HepG2 (cell line): ENCODE data around the gene CCND1. TPM values are rescaled to one million over a fixed set of nuclear protein-coding genes. Genes with fewer than 3 reads are reported as not detected.

Experiments
- CEBPG ChIP-seq: IDR thresholded peaks from 2 replicates; pipeline ENCODE4 v1.6.1; 2016
- FOXM1 ChIP-seq: sonication (generic); formaldehyde crosslinking; IDR thresholded peaks from 2 replicates; pipeline ENCODE4 v1.5.0; 2020; ENCODE audit warnings: missing genetic modification reagents
- HDAC1 ChIP-seq: sonication (generic); formaldehyde crosslinking; IDR thresholded peaks from 2 replicates; pipeline ENCODE4 v1.5.1; 2020; ENCODE audit warnings: mild to moderate bottlenecking, missing genetic modification reagents
- NCOA5 ChIP-seq: sonication (generic); formaldehyde crosslinking; IDR thresholded peaks from 2 replicates; pipeline ENCODE4 v1.4.0; 2020; ENCODE audit warnings: missing genetic modification reagents
- RBM39 ChIP-seq: fragments of 200-400 bp; formaldehyde crosslinking; IDR thresholded peaks from one replicate; pipeline ENCODE4 v1.6.1; 2018; ENCODE audit warnings: antibody characterized with exemption, mild to moderate bottlenecking, low read depth, low read length; ENCODE audit not compliant: poor library complexity, severe bottlenecking
- RNF2 ChIP-seq: fragments of 450-650 bp; conservative IDR thresholded peaks from 2 replicates; pipeline ENCODE4 v1.6.1; 2016; ENCODE audit warnings: low read depth
- SAP130 ChIP-seq: IDR thresholded peaks from 2 replicates; pipeline ENCODE4 v1.6.1; 2016; ENCODE audit warnings: low read depth
- SSRP1 ChIP-seq: IDR thresholded peaks from 2 replicates; pipeline ENCODE4 v1.6.1; 2016; ENCODE audit warnings: control low read depth
- TOE1 ChIP-seq: sonication (generic); formaldehyde crosslinking; IDR thresholded peaks from 2 replicates; pipeline ENCODE4 v1.4.0; 2020; ENCODE audit warnings: mild to moderate bottlenecking, missing genetic modification reagents
- U2AF2 ChIP-seq: fragments of 200-400 bp; formaldehyde crosslinking; IDR thresholded peaks from 2 replicates; pipeline ENCODE4 v1.6.1; 2017; ENCODE audit warnings: low read depth, mild to moderate bottlenecking, low read length
- XBP1 ChIP-seq: sonication (generic); formaldehyde crosslinking; IDR thresholded peaks from 2 replicates; pipeline ENCODE4 v1.5.0; 2020; ENCODE audit warnings: missing genetic modification reagents
- ZBTB7B ChIP-seq: sonication (generic); formaldehyde crosslinking; IDR thresholded peaks from 2 replicates; pipeline ENCODE4 v1.4.0; 2020; ENCODE audit warnings: missing genetic modification reagents
- ZC3H13 ChIP-seq: sonication (generic); formaldehyde crosslinking; IDR thresholded peaks from 2 replicates; pipeline ENCODE4 v1.8.1; 2023; ENCODE audit warnings: mild to moderate bottlenecking, missing genetic modification reagents, moderate library complexity
- ZEB1 ChIP-seq: IDR thresholded peaks from 2 replicates; pipeline ENCODE4 v1.6.1; 2012; ENCODE audit warnings: mild to moderate bottlenecking, low read depth, inconsistent platforms; ENCODE audit not compliant: insufficient replicate concordance
- ZFYVE20 ChIP-seq: sonication (generic); formaldehyde crosslinking; IDR thresholded peaks from 2 replicates; pipeline ENCODE4 v1.8.0; 2023; ENCODE audit warnings: low read depth, mild to moderate bottlenecking, moderate library complexity, missing genetic modification reagents, borderline replicate concordance
- ZNF121 ChIP-seq: sonication (generic); formaldehyde crosslinking; IDR thresholded peaks from 2 replicates; pipeline ENCODE4 v1.5.0; 2020; ENCODE audit warnings: mild to moderate bottlenecking, missing genetic modification reagents
- ZNF205 ChIP-seq: IDR thresholded peaks from 2 replicates; pipeline ENCODE4 v1.6.1; 2018; ENCODE audit warnings: missing biosample characterization, missing genetic modification reagents
- ZNF234 ChIP-seq: sonication (generic); formaldehyde crosslinking; conservative IDR thresholded peaks from 2 replicates; pipeline ENCODE4 v1.5.1; 2020; ENCODE audit warnings: mild to moderate bottlenecking, missing genetic modification reagents
- ZNF3 ChIP-seq: IDR thresholded peaks from 2 replicates; pipeline ENCODE4 v1.7.0; 2017; ENCODE audit warnings: inconsistent platforms
- ZNF329 ChIP-seq: sonication (generic); formaldehyde crosslinking; IDR thresholded peaks from 2 replicates; pipeline ENCODE4 v1.9.0; 2021; ENCODE audit warnings: low read depth, mild to moderate bottlenecking, missing genetic modification reagents
- ZNF660 ChIP-seq: sonication (generic); formaldehyde crosslinking; IDR thresholded peaks from 2 replicates; pipeline ENCODE4 v1.5.1; 2020; ENCODE audit warnings: mild to moderate bottlenecking, low read depth, missing genetic modification reagents, borderline replicate concordance
- ZNF772 ChIP-seq: sonication (generic); formaldehyde crosslinking; IDR thresholded peaks from 2 replicates; pipeline ENCODE4 v1.5.0; 2020; ENCODE audit warnings: mild to moderate bottlenecking, missing genetic modification reagents
- polyA plus RNA-seq, 8 experiments: library from polyadenylated mRNA; depleted of rRNA in 3 of 8; stranded (reverse) in 7 of 8; unstranded in 1 of 8; fragments of >200 nt; fragmentation: Illumina TruSeq in 4 of 8; extraction: Trizol in 4 of 8; gene quantifications; 2 replicates each; pipeline versions ENCODE4 v1.2.1 to v1.2.3, GENCODE V29; 2011 to 2016; ENCODE audit warnings: low read depth in 4 of 8, missing spikeins in 1 of 8, mixed read lengths in 1 of 8; ENCODE audit not compliant: insufficient read depth in 1 of 8
- total RNA-seq, 5 experiments: library from RNA; depleted of rRNA; stranded (reverse); fragments of >200 nt; fragmentation: Illumina TruSeq; extraction: Trizol; gene quantifications; 2 replicates each; pipeline ENCODE4 v1.2.3, GENCODE V29; 2016; ENCODE audit warnings: low read depth in 1 of 5
- TF ChIP-seq, protein P1 (sequence below): sonication (generic); formaldehyde crosslinking; IDR thresholded peaks from 2 replicates; pipeline ENCODE4 v1.5.0; 2020; ENCODE audit warnings: missing genetic modification reagents
- TF ChIP-seq, protein P2 (sequence below): sonication (generic); formaldehyde crosslinking; IDR thresholded peaks from 2 replicates; pipeline ENCODE4 v1.8.0; 2023; ENCODE audit warnings: mild to moderate bottlenecking, missing genetic modification reagents
- TF ChIP-seq, protein P3 (sequence below): sonication (generic); formaldehyde crosslinking; IDR thresholded peaks from 2 replicates; pipeline ENCODE4 v1.4.0; 2020; ENCODE audit warnings: missing genetic modification reagents
- TF ChIP-seq, protein P4 (sequence below): sonication (generic); formaldehyde crosslinking; IDR thresholded peaks from 2 replicates; pipeline ENCODE4 v1.4.0; 2020; ENCODE audit warnings: mild to moderate bottlenecking, missing genetic modification reagents, borderline replicate concordance

The CCND1 gene
- total and polyA plus RNA-seq, 2 of the 13 experiments (the other 11 are each of a cell fraction or from before 2014, with no cell fraction given): 107 to 136 TPM

DNA sequence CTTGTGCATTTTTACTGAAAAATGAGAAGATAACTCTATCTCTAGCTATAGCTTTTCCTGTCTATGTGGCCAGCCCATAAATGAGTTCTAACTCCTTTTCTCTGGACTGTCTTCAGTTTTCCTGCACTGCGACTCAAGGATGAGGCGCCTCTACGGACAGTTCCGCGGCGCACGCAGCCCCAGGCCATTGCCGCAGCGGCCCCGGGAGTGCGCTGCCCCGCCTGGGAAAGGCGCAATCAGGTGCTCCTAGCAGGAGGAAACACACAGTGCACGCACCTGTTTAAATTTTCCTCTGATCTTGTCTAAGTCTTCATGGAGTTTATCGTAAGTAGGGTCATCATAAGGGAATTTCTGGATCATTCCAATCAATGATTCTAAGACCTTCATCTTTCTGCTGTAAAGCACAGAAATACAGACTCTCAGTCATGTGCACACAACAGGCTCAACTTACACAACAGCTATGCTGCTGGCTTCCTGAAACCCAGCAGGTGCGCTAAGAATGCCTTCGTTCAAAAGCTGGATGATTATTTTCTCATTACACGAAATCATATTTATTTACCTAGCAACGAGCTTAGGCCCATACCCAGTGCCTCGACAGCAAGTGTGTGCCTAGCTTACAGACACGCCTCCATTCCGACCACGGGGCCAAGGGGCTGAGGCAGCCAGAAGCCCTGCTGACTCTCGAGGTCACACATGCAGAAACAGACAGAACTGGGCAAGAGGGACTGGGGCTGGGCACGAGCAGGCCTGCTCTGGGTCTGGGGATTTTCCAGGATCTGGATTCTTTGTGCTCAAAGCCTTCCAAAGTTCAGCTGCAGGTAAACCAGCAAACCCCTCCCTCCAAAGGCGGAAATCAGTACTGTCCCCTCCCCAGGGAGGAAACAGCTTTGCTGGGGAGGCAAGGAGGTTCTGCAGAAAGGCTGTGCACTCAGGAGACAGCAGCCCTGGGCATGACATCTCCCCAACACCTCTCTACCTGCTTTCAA, 27.0 kb downstream of the CCND1 start (continued):
- TF ChIP-seq ZNF329 (CRISPR knock-in tag): peak; percentile 49; the same call in 1 of the 2 replicates
- no peak for TF ChIP-seq SSRP1 (CRISPR knock-in tag)
- TF ChIP-seq ZBTB7B (CRISPR knock-in tag): peak; percentile 79
- TF ChIP-seq, protein P1, sequence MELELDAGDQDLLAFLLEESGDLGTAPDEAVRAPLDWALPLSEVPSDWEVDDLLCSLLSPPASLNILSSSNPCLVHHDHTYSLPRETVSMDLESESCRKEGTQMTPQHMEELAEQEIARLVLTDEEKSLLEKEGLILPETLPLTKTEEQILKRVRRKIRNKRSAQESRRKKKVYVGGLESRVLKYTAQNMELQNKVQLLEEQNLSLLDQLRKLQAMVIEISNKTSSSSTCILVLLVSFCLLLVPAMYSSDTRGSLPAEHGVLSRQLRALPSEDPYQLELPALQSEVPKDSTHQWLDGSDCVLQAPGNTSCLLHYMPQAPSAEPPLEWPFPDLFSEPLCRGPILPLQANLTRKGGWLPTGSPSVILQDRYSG (CRISPR knock-in tag): 0 out of 2 replicates have a peak, but pooled peaks have one; percentile 75
- TF ChIP-seq SAP130 (CRISPR knock-in tag): peak; percentile 90
- TF ChIP-seq, protein P2, sequence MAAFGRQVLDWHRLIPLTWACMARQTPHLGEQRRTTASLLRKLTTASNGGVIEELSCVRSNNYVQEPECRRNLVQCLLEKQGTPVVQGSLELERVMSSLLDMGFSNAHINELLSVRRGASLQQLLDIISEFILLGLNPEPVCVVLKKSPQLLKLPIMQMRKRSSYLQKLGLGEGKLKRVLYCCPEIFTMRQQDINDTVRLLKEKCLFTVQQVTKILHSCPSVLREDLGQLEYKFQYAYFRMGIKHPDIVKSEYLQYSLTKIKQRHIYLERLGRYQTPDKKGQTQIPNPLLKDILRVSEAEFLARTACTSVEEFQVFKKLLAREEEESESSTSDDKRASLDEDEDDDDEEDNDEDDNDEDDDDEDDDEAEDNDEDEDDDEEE (CRISPR knock-in tag): peak; percentile 83; the same call in 1 of the 2 replicates
- no peak for TF ChIP-seq U2AF2
- no peak for TF ChIP-seq ZFYVE20 (CRISPR knock-in tag)
- TF ChIP-seq NCOA5 (CRISPR knock-in tag): no peak
- TF ChIP-seq, protein P3, sequence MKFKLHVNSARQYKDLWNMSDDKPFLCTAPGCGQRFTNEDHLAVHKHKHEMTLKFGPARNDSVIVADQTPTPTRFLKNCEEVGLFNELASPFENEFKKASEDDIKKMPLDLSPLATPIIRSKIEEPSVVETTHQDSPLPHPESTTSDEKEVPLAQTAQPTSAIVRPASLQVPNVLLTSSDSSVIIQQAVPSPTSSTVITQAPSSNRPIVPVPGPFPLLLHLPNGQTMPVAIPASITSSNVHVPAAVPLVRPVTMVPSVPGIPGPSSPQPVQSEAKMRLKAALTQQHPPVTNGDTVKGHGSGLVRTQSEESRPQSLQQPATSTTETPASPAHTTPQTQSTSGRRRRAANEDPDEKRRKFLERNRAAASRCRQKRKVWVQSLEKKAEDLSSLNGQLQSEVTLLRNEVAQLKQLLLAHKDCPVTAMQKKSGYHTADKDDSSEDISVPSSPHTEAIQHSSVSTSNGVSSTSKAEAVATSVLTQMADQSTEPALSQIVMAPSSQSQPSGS (CRISPR knock-in tag): peak; percentile 66; the same call in 1 of the 2 replicates
- TF ChIP-seq RBM39: no peak
- TF ChIP-seq ZNF234: no peak
- 0 out of 2 replicates have a peak, but pooled peaks have one; percentile 39 for TF ChIP-seq ZNF660
- no peak for TF ChIP-seq ZNF3
- no peak for TF ChIP-seq ZNF205 (CRISPR knock-in tag)
- TF ChIP-seq, protein P4, sequence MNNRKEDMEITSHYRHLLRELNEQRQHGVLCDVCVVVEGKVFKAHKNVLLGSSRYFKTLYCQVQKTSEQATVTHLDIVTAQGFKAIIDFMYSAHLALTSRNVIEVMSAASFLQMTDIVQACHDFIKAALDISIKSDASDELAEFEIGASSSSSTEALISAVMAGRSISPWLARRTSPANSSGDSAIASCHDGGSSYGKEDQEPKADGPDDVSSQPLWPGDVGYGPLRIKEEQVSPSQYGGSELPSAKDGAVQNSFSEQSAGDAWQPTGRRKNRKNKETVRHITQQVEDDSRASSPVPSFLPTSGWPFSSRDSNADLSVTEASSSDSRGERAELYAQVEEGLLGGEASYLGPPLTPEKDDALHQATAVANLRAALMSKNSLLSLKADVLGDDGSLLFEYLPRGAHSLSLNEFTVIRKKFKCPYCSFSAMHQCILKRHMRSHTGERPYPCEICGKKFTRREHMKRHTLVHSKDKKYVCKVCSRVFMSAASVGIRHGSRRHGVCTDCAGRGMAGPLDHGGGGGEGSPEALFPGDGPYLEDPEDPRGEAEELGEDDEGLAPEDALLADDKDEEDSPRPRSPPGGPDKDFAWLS (CRISPR knock-in tag): no peak
- no peak for TF ChIP-seq FOXM1 (CRISPR knock-in tag)
- no peak for TF ChIP-seq XBP1 (CRISPR knock-in tag)
- TF ChIP-seq ZNF121: 0 out of 2 replicates have a peak, but pooled peaks have one; percentile 40
- TF ChIP-seq RNF2: peak; percentile 84
- peak; percentile 67 for TF ChIP-seq CEBPG (CRISPR knock-in tag)
- TF ChIP-seq ZEB1: peak; percentile 97
- TF ChIP-seq TOE1 (CRISPR knock-in tag): peak; percentile 61; the same call in 1 of the 2 replicates
- peak; percentile 90 for TF ChIP-seq HDAC1 (CRISPR knock-in tag)
- no peak for TF ChIP-seq ZC3H13 (CRISPR knock-in tag)
- peak; percentile 49; the same call in 1 of the 2 replicates for TF ChIP-seq ZNF772
